DMS153 treated with DMSO at 0.1 percent for 48 hours (cell line): ENCODE results near the gene SRGAP1.

Source experiments
- DNase-seq: peaks from one replicate; lab custom pipeline; 2025; ENCODE audit not compliant: unreplicated experiment; lab: John Stamatoyannopoulos, UW

SRGAP1 gene

GRCh38 chr12:63929426-63929825 lies 84.9 kb downstream of the SRGAP1 start:
- no peak for DNase-seq

- DNase-seq, result no peak
Measured at GRCh38 chr12:63930971-63931370, 86.5 kb downstream of the SRGAP1 start.

- no peak for DNase-seq
Measured at GRCh38 chr12:63931703-63932102, 87.2 kb downstream of the SRGAP1 start.

GRCh38 chr12:63934936-63935335 lies 90.4 kb downstream of the SRGAP1 start:
- DNase-seq, result no peak

- no peak for DNase-seq
Measured at GRCh38 chr12:63935361-63935760, 90.9 kb downstream of the SRGAP1 start.

GRCh38 chr12:63937378-63938316 lies 93.1 kb downstream of the SRGAP1 start:
- no peak for DNase-seq

GRCh38 chr12:63940310-63941005 lies 96.0 kb downstream of the SRGAP1 start:
- DNase-seq, result no peak

GRCh38 chr12:63941166-63941800 lies 96.8 kb downstream of the SRGAP1 start:
- DNase-seq, result no peak

GRCh38 chr12:63941879-63942278 lies 97.4 kb downstream of the SRGAP1 start:
- no peak for DNase-seq

GRCh38 chr12:63942464-63943241 lies 98.2 kb downstream of the SRGAP1 start:
- no peak for DNase-seq

- DNase-seq, result no peak
Measured at GRCh38 chr12:63944034-63944579, 99.6 kb downstream of the SRGAP1 start.

GRCh38 chr12:63944586-63945228 lies 100.2 kb downstream of the SRGAP1 start:
- no peak for DNase-seq

- no peak for DNase-seq
Measured at GRCh38 chr12:63945777-63946176, 101.3 kb downstream of the SRGAP1 start.

GRCh38 chr12:63948211-63948610 lies 103.7 kb downstream of the SRGAP1 start:
- no peak for DNase-seq

GRCh38 chr12:63949902-63950301 lies 105.4 kb downstream of the SRGAP1 start:
- DNase-seq, result no peak

GRCh38 chr12:63952995-63953394 lies 108.5 kb downstream of the SRGAP1 start:
- DNase-seq, result no peak

GRCh38 chr12:63955831-63956666 lies 111.5 kb downstream of the SRGAP1 start:
- DNase-seq, result no peak

GRCh38 chr12:63957496-63957895 lies 113.0 kb downstream of the SRGAP1 start:
- no peak for DNase-seq

- DNase-seq, result no peak
Measured at GRCh38 chr12:63958876-63959580, 114.5 kb downstream of the SRGAP1 start.
